Stimulated activated CD8-positive, alpha-beta memory T cell treated with anti-CD3 and anti-CD28 coated beads, Interleukin-2, amount 100 ng/mL, for 48 hours (primary cell): ENCODE data around the gene HDHD3.

Experiments
- DNase-seq, 2 donors: peaks; one replicate each; pipeline ENCODE4 v3.0.0-alpha.2; 2020; ENCODE audit warnings: low read depth in 2 of 2

HDHD3 gene

DNA sequence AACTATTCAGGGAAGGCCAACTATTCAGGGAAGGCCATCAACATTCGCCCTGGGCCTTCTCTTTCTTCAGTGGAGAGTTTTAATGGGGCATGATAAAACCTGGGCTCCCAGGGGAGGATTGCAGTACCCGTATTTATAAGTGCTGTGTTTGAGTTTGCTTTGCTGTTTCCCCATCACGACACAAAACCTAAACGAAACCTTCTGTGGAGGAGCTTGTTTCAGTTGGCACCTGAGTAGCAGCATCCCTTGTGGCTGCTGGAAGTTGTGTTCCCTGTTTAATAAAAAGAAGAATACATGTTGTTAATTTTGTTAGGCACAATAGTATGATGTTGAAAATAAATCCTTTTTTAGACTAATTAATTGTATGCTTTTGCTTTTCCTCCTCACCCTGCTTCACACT is 45.0 kb downstream of the HDHD3 start:
- no peak for DNase-seq

DNA sequence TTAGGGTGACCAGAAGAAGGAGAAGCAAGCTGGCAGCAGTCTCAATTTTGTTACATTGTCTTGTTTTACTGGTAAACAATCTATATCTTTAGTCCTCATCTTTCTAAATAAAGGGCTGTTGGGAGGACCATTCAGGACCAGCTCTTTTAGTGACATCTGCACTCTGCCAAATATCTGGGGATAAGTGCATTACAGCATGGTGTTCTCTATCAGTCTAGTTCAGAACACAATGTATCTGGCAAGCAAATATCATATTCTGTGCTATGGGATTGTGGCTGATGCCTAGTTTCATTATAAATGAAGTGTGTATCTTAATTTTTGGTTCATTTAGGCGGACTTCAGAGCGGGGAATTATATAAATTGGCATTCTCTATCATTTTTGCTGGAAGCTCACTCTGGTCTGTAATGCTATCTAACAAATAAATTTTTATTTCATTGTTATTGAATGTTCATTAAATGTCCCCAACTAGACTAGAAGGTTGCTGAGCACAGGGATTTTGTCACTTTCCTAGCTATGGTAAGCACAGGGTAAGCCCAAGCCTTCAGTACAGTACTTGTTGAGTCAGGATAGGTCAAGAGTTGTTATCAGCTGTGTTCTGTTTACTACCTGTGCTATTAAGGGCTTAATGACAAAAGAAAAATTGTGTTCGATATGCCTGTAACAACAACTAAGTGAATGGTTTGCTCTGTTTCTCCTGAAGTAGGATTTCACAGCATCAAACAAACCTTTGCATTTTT is 48.6 kb downstream of the HDHD3 start:
- no peak for DNase-seq

DNA sequence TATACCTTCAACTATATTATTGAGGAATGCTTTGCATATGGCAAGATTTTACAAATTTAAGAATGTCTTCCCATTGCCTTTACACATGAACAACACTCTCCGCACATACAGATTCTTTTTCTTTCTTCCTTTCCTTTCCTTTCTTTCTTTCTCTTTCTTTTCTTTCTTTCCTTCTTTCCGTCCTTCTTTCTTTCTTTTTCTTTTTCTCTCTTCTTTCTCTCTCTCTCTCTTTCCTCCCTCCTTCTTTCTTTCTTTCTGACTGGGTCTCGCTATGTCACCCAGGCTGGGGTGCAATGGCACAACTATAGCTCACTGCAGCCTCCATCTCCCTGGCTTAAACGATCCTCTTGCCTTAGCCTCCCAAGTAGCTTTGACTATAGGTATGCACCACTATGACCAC is 50.6 kb downstream of the HDHD3 start:
- DNase-seq = no peak
